ENCODE results near the gene TPGS2. TPM values are rescaled to one million over a fixed set of nuclear protein-coding genes. Genes with fewer than 3 reads are reported as not detected.

TPGS2 gene
- total and polyA plus RNA-seq, 2 of the 8 experiments (the other 6 are each of a cell fraction or from before 2014, with no cell fraction given): 151 to 273 TPM

DNA sequence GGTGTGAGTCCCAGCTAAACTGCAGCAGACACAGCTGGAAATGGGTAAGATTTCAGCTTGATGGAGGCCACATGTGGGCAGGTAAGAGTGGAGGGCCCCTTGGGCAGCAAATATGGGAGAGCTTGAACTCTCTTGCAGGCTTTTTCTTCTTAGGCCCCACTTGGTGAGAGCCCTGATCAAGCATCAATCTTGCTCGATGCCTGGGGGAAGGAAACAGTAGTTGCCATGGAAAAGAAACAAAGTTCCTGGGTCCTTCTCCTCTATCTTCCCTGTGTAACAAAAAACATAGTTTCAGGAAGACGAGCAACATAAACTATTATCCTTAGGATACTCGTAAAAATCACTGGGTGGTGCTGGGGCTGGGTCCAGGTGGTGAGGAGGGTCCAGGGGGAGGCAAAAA, 43.0 kb upstream of the TPGS2 start (continued):
- TF ChIP-seq, protein P1, sequence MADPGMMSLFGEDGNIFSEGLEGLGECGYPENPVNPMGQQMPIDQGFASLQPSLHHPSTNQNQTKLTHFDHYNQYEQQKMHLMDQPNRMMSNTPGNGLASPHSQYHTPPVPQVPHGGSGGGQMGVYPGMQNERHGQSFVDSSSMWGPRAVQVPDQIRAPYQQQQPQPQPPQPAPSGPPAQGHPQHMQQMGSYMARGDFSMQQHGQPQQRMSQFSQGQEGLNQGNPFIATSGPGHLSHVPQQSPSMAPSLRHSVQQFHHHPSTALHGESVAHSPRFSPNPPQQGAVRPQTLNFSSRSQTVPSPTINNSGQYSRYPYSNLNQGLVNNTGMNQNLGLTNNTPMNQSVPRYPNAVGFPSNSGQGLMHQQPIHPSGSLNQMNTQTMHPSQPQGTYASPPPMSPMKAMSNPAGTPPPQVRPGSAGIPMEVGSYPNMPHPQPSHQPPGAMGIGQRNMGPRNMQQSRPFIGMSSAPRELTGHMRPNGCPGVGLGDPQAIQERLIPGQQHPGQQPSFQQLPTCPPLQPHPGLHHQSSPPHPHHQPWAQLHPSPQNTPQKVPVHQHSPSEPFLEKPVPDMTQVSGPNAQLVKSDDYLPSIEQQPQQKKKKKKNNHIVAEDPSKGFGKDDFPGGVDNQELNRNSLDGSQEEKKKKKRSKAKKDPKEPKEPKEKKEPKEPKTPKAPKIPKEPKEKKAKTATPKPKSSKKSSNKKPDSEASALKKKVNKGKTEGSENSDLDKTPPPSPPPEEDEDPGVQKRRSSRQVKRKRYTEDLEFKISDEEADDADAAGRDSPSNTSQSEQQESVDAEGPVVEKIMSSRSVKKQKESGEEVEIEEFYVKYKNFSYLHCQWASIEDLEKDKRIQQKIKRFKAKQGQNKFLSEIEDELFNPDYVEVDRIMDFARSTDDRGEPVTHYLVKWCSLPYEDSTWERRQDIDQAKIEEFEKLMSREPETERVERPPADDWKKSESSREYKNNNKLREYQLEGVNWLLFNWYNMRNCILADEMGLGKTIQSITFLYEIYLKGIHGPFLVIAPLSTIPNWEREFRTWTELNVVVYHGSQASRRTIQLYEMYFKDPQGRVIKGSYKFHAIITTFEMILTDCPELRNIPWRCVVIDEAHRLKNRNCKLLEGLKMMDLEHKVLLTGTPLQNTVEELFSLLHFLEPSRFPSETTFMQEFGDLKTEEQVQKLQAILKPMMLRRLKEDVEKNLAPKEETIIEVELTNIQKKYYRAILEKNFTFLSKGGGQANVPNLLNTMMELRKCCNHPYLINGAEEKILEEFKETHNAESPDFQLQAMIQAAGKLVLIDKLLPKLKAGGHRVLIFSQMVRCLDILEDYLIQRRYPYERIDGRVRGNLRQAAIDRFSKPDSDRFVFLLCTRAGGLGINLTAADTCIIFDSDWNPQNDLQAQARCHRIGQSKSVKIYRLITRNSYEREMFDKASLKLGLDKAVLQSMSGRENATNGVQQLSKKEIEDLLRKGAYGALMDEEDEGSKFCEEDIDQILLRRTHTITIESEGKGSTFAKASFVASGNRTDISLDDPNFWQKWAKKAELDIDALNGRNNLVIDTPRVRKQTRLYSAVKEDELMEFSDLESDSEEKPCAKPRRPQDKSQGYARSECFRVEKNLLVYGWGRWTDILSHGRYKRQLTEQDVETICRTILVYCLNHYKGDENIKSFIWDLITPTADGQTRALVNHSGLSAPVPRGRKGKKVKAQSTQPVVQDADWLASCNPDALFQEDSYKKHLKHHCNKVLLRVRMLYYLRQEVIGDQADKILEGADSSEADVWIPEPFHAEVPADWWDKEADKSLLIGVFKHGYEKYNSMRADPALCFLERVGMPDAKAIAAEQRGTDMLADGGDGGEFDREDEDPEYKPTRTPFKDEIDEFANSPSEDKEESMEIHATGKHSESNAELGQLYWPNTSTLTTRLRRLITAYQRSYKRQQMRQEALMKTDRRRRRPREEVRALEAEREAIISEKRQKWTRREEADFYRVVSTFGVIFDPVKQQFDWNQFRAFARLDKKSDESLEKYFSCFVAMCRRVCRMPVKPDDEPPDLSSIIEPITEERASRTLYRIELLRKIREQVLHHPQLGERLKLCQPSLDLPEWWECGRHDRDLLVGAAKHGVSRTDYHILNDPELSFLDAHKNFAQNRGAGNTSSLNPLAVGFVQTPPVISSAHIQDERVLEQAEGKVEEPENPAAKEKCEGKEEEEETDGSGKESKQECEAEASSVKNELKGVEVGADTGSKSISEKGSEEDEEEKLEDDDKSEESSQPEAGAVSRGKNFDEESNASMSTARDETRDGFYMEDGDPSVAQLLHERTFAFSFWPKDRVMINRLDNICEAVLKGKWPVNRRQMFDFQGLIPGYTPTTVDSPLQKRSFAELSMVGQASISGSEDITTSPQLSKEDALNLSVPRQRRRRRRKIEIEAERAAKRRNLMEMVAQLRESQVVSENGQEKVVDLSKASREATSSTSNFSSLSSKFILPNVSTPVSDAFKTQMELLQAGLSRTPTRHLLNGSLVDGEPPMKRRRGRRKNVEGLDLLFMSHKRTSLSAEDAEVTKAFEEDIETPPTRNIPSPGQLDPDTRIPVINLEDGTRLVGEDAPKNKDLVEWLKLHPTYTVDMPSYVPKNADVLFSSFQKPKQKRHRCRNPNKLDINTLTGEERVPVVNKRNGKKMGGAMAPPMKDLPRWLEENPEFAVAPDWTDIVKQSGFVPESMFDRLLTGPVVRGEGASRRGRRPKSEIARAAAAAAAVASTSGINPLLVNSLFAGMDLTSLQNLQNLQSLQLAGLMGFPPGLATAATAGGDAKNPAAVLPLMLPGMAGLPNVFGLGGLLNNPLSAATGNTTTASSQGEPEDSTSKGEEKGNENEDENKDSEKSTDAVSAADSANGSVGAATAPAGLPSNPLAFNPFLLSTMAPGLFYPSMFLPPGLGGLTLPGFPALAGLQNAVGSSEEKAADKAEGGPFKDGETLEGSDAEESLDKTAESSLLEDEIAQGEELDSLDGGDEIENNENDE (IDR thresholded peaks at IDR 0.05; ENCODE audit: insufficient replicate concordance, low read length): no peak
- TF ChIP-seq TAF1 (IDR thresholded peaks at IDR 0.05; ENCODE audit: low read depth, low read length) (no peak), HDAC2 (IDR thresholded peaks at IDR 0.05; ENCODE audit: borderline replicate concordance in 1 of 2, low read depth in 2 of 2, low read length in 2 of 2) (no peak), SUZ12 (IDR thresholded peaks at IDR 0.05; ENCODE audit: low read length) (no peak), SP4 (IDR thresholded peaks at IDR 0.05; ENCODE audit: low read length) (no peak), CHD2 (IDR thresholded peaks at IDR 0.05; ENCODE audit: low read length) (no peak), CREB1 (IDR thresholded peaks at IDR 0.05) (no peak), JUN (IDR thresholded peaks at IDR 0.05; ENCODE audit: low read depth, low read length) (no peak), PHF8 (conservative IDR thresholded peaks at IDR 0.05; ENCODE audit: low read depth, low read length) (no peak), MAFK (IDR thresholded peaks at IDR 0.05; ENCODE audit: low read depth, low read length) (no peak)

All from H1 (cell line).